A204.1 (cell line): ENCODE results near the gene TMEM184B.

Experiments used
- FAIRE-seq: peaks from 2 replicates; lab custom pipeline; 2012; peaks lifted over from hg19 to GRCh38; lab: Jason Lieb, UNC

Gene TMEM184B

GRCh38 chr22:38276166-38276565, 3.4 kb upstream of the TMEM184B start:
- no peak for FAIRE-seq

GRCh38 chr22:38273135-38273826, 471 bp upstream of the TMEM184B start:
- FAIRE-seq = no peak

DNA sequence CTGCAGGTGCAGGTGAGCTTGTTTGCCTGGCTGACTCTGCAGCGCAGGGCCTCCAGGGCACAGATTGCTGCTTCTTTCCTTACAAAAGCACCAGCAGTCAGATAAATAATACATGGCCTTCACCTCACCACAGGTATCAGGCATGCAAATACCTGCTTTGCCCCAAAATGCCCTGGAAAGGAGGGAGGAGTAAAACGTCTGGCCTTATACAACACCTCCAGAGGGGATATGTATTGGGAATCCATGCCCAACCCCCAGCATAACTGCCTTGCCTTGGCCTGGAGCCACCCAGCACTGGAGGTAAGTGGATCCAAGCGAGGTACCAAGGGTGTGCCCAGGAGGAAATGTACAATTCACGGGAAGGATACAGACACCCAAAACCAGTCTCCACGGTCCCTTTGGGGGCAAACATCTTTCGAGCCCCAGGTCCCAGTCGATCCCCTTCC, 860 bp downstream of the TMEM184B start:
- no peak for FAIRE-seq

DNA sequence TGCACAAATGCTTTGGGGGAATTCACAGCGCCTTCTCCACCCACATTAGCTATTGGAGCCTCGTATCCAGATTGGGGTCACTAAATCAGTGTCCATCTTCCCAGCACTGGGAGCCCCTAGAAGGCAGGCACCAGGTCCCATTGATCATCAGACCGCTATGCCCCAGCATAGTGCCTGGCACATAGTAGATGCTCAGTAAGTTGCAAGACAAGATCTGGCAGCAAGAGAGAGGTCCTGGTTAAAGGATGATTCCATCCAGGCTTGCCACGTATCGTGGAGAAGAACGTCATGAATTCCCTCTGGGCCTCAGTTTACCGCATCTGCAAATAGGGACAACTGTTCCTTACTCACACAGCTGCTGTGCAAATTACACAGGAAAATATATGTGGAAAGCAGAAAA, 1.7 kb downstream of the TMEM184B start:
- no peak for FAIRE-seq

DNA sequence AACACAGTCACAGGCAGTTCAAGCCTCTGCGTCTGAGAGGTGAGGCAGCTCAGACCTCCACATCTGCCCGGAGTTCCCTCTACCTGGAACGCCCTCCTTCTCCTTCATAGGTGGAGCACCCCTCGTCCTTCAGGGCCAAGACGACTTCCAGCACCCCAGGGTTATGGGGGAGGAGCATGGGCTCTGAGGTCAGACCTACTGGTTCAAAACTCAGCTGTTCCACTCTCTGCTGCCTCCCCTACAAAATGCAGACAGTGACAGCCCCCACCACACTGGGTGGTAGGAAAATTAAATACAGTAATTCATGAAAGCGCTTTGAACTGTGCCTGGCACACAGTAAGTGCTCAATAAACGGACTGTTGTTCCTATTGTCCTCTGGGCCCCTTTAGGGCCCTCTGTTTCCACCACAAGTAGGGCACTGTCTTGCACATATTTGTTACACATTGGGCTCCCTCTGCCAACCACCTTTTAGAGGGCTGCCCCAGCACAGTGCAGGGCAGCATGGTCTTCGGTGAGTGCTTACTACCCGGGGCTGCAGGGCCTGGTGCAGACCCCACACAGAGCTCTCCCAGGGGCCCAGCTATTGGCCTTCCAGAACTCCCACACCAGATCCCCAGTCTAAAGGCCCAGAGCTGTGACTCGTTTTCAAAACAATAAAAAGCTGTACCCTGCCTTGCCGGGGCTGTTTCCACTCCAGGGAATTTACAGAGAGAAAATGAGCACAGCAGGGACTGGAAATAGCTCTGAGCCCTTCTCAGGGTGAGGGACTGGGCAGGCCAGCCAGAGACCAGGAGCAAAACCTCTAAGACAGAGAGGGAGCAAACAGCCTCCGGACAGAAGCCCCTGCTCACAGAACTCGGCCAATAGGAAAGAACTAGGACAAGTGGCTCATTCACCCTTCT, 2.5 kb downstream of the TMEM184B start:
- no peak for FAIRE-seq

- FAIRE-seq = no peak
These were observed 3.3 kb downstream of the TMEM184B start for GRCh38 chr22:38269466-38269865.

GRCh38 chr22:38267086-38267485, 5.7 kb downstream of the TMEM184B start:
- no peak for FAIRE-seq

GRCh38 chr22:38266120-38266519, 6.7 kb downstream of the TMEM184B start:
- no peak for FAIRE-seq

- no peak for FAIRE-seq
These were observed 8.4 kb downstream of the TMEM184B start for GRCh38 chr22:38264322-38264843.

DNA sequence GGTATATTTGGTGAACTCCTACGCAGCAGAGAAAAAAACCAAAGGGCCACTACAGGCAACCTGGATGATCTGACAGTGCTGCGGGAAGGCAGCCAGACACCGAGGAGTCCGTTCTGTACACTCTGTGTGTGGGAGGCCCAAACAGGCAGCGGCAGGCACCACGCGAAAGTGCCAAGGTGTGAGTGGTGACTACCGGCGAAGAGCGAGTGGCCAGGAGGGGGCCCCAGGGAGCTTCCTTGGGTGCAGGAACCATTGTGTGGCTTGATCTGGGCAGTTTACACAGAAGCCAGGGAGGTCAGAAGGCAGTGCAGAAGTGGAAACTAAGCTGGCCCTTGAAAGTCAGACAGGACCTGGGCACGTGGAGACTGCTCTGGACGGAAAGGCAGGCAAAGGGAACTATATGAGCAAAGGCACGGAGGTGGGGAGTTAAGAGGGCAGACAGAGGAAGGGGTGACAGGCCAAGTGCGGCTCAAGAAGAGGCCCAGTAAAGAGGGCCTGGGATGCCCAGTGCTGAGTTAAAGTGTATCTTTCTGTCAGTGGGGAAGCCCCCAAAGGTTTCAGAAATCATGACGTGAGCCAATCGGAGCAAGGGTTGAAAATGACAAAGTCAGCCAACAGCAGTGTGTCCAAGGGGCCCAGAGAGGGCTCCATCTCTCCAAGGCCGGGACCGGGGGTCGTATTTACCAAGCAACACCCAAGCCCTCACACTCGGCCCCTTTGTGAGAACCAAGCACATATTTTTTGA, 10.6 kb downstream of the TMEM184B start:
- FAIRE-seq = no peak

- FAIRE-seq = no peak
These were observed 11.8 kb downstream of the TMEM184B start for GRCh38 chr22:38260761-38261681.

DNA sequence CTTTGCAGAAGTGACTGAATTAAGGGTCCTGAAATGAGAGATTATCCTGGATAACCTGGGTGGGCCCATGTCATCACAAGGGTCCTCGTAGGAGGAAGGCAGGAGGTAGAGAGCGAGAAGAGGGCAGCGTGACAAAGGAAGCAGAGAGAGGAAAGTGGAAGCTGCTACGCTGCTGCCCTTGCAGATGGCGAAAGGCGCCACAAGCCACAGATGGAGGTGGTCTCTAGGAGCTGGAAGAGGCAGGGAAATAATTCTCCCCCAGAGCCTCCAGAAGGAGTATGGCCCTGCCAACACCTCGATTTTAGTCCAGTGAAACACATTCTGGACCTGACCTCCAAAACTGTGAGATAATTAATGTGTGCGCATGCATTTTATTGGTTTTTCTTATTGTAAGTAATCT, 13.4 kb downstream of the TMEM184B start:
- FAIRE-seq = no peak

- no peak for FAIRE-seq
These were observed 13.9 kb downstream of the TMEM184B start for GRCh38 chr22:38258895-38259294.

DNA sequence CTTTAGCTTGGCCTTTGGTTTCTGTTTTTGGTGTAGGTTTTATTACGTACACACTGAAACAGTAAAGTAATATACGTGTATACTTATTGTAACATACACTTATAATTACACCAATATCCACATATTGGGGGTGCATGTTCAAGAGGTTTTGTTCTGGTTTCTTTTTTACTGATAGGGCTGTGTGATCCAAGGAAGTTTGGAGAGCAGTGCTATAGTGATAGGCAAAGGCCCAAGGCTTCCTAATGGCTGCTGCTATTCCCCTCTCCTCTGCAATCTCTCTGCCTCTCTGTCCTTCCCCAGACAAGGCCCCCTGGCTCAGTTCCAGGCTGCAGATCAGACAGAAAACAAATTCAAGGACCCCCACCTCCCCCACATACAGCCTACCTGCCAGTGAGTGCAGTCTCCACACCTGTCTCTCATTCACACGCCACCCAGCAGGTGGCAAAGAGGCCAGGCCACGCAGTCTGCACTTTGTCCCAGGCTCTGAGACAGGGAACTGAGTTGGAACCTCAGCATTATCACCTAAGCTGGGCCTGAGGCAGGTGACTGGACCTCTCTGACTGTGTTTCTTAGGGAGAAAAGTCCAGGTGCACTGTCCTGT, 15.1 kb downstream of the TMEM184B start:
- no peak for FAIRE-seq

GRCh38 chr22:38257181-38257580, 15.6 kb downstream of the TMEM184B start:
- no peak for FAIRE-seq

- FAIRE-seq = no peak
These were observed 17.1 kb downstream of the TMEM184B start for GRCh38 chr22:38255697-38256096.

- FAIRE-seq = no peak
These were observed 21.5 kb downstream of the TMEM184B start for GRCh38 chr22:38251341-38251692.

GRCh38 chr22:38250643-38251340, 22.0 kb downstream of the TMEM184B start:
- no peak for FAIRE-seq

GRCh38 chr22:38249803-38250642, 22.8 kb downstream of the TMEM184B start:
- FAIRE-seq = no peak

GRCh38 chr22:38249301-38249700, 23.5 kb downstream of the TMEM184B start:
- FAIRE-seq = no peak
